SHP77 treated with DMSO at 0.1 percent for 48 hours (cell line): Measurements from ENCODE around the gene RTBDN.

Source experiments
- DNase-seq: peaks from one replicate; lab custom pipeline; 2025; lab: John Stamatoyannopoulos, UW

RTBDN gene

GRCh38 chr19:12792051-12792852 lies 42.1 kb downstream of the RTBDN start:
- peak; percentile 35 for DNase-seq

GRCh38 chr19:12791345-12792050 lies 42.9 kb downstream of the RTBDN start, which contains the start of gene JUNB:
TSS of gene JUNB (plus strand) at chr19:12791486. CDS start at chr19:12791772, 286 bp downstream.
- DNase-seq: peak; percentile 70

- no peak for DNase-seq
Observed at GRCh38 chr19:12790628-12791344, 43.6 kb downstream of the RTBDN start.

GRCh38 chr19:12789904-12790619 lies 44.3 kb downstream of the RTBDN start:
- DNase-seq: peak; percentile 67

- DNase-seq: no peak
Observed at GRCh38 chr19:12789098-12789903, 45.1 kb downstream of the RTBDN start.

- DNase-seq: peak; percentile 19
Observed at GRCh38 chr19:12788682-12789097, 45.7 kb downstream of the RTBDN start.

DNA sequence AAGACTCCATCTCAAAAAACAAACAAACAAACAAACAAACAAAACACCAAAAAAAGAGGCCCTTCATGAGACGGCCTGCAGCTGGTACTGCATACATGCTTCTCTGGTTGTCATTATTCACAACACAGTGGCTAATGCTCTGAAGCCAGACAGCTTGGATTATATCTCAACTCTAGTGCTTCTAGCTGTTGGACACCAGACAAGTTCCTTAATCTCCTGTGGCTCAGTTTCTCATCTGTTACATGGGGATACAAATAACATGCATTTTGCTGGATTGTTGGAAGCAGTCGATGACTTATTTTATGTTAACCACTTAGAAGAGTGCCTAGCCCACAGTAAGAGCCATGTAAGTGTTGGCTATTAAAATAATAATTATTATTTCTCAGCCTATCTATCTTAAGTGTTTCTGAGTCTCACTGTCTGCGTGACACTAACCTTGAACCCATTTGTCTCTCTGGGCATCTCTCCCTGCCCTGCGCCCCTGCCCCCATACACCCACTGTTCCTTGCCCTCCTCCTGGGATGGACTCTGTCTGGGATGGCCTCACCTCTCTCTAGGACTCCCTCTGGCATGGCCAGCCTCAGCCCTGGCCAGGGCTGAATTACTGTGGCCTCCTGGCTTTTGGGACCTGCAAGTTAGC lies 46.2 kb downstream of the RTBDN start:
- DNase-seq: no peak

GRCh38 chr19:12787458-12787857 lies 46.9 kb downstream of the RTBDN start:
- no peak for DNase-seq

- no peak for DNase-seq
Observed at GRCh38 chr19:12786952-12787351, 47.4 kb downstream of the RTBDN start.

DNA sequence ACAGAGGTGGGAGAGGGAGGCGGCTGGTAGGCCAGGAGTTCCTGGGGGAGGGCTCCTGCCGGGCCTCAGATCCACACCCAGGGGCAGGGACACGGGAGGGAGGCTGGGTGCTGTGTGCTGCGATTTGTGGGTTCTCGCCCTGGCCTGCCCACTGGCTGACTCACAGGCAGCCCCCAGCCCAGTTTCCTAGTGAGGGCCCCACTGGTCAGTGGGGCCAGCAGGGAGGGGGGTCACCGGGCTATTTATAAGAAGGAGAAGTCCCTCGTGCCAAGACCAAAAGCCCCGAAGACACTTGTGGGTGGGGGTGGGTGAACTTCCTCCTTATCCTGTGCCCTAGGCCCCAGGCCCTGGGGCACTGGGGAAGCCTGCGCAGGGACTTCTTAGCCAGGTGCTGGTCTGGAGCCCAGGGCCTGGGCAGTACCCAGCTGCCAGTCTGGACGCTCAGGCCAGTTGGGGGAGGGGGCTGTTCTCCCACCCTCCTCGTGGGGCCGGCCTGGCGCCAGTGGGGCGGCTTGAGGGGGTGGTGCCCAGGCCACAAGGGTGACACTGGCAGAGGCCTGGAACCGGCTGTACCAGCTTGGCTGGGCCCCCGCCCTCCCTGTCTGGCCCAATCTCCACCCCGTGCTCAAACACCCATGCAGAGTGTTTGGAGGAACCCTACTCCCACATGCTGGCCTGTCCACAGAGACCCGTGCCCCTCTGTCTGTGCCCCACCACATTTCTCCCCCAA lies 48.1 kb downstream of the RTBDN start:
- DNase-seq: no peak

- no peak for DNase-seq
Observed at GRCh38 chr19:12785431-12786031, 48.8 kb downstream of the RTBDN start.

GRCh38 chr19:12784871-12785430 lies 49.4 kb downstream of the RTBDN start:
- no peak for DNase-seq

GRCh38 chr19:12784394-12784870 lies 49.9 kb downstream of the RTBDN start:
- no peak for DNase-seq

GRCh38 chr19:12783849-12784393 lies 50.5 kb downstream of the RTBDN start:
- no peak for DNase-seq

GRCh38 chr19:12783291-12783848 lies 51.0 kb downstream of the RTBDN start:
- no peak for DNase-seq

DNA sequence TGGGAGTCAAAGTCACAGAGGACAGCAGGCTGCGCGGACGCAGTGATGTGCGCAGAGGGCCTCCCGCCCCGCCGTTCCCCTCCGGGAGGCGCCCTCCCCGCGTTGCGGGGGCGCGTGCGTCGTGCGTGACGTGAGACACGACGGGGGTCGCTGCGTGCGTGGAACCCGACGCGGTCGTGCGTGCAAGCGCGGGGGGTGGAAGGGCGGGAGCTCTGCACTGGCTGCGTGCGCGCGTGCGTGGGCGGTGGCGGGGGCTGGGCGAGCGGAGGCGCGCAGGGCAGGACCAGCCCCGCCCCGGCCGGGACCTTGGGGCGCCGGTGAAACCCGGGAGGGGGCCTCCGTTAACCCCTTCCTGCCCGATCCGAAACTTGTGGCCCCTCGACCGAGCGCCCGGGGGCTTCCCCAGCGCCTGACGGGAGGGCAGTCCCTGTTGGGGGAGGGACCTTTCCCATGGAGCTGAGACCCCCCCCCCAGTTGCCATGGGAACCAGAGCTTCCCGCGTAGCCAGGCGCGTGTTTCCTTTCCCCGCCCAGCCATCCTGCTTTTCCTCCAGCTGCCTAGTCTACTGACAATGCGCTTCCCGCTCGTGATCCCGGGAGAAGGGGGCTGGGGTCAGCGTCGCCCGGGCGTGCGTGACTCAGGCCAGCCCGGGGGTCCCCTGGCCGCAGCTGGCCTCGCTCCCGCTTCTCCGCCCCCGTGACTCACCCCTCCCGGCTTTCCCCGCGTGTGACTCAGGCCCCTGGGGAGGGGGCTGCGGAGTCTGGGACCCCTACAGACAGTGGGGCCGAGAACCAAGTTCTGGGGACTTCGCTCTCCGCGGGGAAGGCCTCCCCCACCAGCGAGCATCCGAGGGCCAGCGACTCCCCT lies 51.7 kb downstream of the RTBDN start:
- DNase-seq: peak; percentile 10

DNA sequence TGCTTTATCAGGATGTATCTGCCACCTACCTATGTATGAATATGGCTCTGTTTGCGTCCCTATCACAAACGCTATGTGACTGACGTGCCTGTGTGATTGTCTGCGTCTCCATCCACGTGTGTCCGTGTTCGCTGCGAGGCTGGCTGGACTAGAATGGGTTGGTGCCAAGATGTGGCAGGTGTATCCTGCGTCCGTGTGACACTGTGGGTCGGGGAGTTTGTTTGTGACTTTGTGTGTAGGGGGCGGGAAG lies 52.3 kb downstream of the RTBDN start:
- DNase-seq: no peak
